HG02759 (cell line): Measurements from ENCODE around the gene PRDM15.

Source experiments
- ATAC-seq: cut with Tn5 transposase; IDR thresholded peaks from one replicate; pipeline ENCODE4 v1.9.1; 2021; ENCODE audit warnings: mild to moderate bottlenecking, moderate library complexity; ENCODE audit not compliant: unreplicated experiment

PRDM15 gene

GRCh38 chr21:41907496-41908258 is 28.5 kb upstream of the PRDM15 start:
- no peak for ATAC-seq

- no peak for ATAC-seq
These were observed 27.6 kb upstream of the PRDM15 start for GRCh38 chr21:41906770-41907169.

DNA sequence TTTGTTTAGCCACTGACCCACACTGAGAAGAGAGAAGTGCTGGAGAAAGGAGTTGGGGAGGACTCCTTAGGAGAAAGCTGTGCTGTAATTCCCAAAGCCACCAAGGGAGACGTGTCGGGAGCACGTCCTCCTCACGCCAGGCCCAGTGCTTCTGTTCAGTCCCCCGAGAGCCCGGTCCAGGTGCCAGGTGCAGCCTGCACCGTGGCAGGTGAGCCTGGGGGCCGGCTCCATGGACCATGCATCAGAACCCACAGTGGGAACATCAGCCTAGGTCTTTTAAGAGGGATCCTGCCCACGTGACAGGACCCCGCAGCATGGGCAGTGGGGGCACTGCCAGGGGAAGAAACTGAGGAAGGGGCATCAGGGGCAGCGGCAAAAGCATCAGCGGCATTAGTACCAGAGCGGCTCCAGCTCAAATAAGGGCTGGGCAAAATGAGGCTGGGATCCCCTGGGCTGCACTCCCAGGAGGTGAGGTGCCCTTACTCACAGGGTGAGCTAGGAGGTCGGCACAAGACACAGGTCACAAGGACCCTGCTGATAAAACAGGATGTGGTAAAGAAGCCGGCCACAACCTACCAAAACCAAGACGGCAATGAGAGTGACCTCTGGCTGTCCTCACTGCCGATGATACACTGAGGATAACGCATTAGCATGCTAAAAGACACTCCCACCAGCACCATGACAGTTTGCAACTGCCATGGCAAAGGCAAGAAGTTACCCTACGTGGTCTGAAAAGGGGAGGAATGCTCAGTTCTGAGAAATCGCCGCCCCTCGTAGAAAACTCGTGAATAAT is 24.6 kb upstream of the PRDM15 start:
- no peak for ATAC-seq

- ATAC-seq = no peak
These were observed 23.8 kb upstream of the PRDM15 start for GRCh38 chr21:41902946-41903345.

- ATAC-seq = no peak
These were observed 22.6 kb upstream of the PRDM15 start for GRCh38 chr21:41901782-41902181.

- no peak for ATAC-seq
These were observed 22.0 kb upstream of the PRDM15 start for GRCh38 chr21:41901099-41901498.

- no peak for ATAC-seq
These were observed 21.3 kb upstream of the PRDM15 start for GRCh38 chr21:41900401-41900800.

DNA sequence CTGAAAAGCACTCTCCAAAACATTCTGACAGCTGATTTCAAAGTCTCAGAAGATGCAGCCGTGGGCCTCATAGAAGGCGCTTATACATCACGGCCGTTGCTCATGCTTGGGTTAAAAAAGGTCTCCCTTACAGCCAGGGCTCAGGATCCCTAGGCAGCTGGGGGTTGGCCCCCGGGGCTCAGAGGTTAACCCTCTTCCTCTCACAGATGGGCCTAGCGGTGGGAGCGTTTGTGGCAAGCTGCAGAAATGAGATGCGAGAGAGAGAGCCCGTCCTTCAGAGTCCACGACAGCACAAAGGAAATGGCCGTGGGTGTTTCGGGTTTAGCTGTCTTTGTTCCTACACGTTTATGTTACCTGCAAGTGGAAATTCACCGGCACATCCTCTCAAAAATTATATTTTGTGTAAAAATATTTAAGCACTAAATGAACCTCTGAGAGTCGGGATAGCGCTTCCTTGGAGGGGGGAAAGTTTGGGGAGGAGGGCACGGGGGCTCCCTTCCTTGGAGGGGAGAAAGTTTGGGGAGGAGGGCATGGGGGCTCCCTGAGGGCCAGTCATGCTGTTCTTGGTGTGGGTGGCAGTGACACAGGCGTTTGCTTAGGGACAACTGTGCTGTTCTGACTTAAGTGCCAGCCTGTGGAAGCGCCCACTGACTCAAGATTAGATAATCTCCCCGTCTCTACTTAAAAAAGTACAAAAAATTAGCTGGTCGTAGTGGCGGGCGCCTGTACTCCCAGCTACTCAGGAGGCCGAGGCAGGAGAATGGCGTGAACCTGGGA is 20.5 kb upstream of the PRDM15 start:
- ATAC-seq = no peak

DNA sequence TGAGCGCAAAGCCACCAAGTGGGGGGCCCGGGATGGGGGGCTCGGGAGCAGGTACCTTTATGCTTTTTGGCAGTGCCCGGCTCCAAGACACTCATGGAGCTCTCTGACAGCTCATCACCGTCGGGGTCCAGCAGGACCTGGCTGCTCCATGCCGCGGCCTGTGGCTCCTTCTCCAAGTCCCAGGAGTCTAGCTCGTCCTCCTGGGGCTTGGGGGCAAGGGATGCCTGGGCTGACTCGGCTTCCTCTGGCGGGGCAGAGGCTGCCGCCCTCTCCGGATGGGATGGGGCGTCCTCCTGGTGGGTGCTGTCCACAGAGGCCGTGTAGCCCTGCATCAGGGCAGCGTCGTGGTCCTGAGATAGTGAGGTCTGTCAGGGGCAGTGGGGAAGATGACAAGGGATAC is 19.9 kb upstream of the PRDM15 start:
- no peak for ATAC-seq

DNA sequence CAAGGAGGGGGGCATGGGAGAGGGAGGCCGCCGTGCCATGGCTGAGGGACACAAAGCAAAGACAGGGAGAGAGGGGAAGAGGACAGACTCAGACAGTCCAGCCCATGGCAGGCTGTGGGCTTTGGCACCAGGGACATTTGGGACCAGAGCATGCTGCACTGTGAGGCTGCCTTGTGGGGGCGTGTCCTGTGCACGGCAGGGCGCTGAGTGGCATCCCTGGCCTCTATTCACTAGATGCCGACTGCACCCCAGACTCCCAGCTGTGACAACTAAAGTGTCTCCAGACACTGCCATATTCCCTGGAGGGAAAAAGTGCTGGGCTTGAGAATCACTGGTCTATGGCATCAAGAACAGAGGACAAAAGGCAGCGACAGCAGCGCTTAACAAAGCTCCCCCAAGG is 18.6 kb upstream of the PRDM15 start:
- no peak for ATAC-seq

- no peak for ATAC-seq
These were observed 18.0 kb upstream of the PRDM15 start for GRCh38 chr21:41897047-41897669.

DNA sequence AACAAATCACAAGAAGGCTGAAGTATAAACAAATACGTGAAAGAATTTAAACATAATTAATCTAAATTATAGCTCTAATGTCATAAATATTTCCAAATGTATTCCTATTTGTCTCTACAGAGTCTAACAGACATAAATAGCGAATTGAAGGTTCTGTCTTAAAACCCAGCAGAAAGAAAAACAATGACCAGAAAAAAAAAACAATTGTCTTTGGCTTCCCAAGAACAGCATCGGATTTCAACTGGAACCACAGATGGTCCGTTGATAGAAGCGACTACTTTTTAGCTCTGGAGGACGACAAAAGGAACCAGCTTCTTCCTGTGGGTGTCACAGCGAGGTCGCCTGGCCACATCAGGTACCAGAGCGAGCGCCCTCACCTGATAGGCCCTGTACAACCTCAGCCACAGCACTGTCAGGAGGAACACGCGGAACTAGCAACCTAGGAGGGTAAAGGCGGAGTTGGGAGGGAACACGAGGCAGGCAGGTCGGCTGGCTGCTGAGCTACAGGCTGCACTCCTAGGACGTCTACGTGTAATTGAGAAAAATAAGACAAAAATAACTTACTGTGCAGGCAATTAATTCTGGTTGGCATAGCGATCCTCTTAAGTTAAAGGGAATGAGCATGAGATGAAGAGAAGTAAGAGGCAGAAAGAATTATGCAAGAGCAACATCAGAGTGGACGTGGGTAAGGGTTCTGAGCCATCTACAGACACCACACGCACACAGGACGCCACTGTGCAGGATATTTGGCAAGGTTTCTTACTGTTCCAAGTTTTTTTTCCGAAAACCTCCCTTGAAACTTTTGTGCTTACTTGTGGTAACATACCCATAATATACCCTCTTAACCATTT is 16.7 kb upstream of the PRDM15 start:
- peak; percentile 45 for ATAC-seq

DNA sequence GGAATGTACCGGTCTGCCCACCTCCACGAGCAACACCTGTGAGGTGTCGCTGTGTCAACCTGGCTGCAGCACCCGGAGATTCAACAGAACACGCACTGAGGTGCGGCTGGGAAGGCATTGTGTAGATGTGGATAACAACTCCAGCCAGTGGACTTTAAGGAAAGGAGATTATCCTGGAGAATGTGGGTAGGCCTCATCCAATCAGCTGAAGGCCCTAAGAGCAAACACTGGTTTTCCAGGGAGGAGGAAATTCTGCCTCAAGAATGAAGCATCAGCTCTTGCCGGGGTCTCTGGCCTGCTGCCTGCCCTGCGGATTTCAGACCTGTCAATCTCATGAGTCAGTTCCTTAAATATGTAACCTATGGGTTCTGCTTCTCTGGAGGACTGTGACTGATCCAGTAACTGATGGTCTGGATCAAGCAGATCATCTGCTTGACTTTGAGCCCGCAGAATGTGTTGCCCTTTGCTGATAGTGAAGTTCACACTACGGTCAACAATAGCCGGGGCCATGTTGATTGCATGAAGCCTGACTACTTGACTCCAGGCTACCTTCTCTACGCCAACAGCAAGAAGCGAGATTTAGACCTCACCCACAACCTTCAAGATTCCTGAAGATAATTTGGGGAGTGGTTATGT is 15.9 kb upstream of the PRDM15 start:
- no peak for ATAC-seq

- no peak for ATAC-seq
These were observed 15.4 kb upstream of the PRDM15 start for GRCh38 chr21:41894511-41894910.

DNA sequence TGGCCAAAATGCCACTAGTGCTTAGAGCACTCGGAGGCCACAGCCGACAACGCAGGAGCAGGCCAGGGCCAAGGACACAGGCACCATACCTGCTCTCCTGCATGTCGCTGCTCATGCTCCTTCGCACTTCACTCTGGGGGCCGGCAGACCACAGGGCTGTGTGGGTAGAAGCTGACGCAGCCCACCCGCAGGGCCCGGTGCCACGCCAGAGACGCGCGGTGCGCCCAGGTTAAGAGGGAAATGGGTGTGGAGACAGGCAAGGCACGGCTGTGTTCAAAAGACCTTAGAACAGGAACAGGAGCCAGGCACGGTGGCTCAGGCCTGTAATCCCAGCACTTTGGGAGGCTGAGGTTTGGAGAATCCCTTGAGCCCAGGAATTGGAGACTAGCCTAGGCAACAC is 13.6 kb upstream of the PRDM15 start:
- no peak for ATAC-seq

GRCh38 chr21:41891132-41891531 is 12.0 kb upstream of the PRDM15 start:
- no peak for ATAC-seq

- ATAC-seq = no peak
These were observed 11.2 kb upstream of the PRDM15 start for GRCh38 chr21:41890355-41890754.

DNA sequence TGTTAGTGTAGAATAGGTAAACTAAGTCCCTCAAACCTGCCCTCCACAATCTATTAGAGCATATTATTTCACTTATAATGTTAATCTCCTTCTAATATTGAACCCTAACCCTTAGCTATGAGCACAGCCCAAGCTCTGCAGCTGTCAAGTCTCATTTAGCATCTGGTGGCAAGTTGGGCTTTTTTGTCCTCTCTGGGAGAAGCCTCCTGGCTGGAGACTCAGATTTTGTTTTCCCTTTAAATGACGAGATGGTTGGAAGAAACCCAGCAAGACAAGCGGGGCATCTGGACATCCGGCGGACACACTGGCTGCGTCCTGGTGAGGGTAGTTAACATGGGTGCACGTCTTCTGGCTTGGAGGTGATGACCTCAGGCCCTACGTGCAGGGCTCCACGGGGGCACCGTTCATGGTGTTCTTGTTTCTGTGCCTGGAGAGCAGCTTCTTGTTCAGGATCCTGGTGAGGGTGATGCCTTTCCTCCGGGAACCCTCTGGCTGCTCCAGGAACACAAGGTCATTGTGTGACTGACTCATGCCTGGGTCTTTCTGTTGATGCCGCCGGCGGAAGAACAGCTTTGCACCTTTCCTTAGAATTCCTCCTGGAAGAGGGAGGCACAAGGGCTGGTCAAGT is 9.7 kb upstream of the PRDM15 start:
- no peak for ATAC-seq

GRCh38 chr21:41887667-41888066 is 8.5 kb upstream of the PRDM15 start:
- no peak for ATAC-seq
